Measurements from ENCODE around the gene CIITA.
"Not testable (repeated sequence)": the region's sequence is repeated elsewhere in the genome, so short reads cannot be mapped to it uniquely, and the experiment has no call there.

The CIITA gene

DNA sequence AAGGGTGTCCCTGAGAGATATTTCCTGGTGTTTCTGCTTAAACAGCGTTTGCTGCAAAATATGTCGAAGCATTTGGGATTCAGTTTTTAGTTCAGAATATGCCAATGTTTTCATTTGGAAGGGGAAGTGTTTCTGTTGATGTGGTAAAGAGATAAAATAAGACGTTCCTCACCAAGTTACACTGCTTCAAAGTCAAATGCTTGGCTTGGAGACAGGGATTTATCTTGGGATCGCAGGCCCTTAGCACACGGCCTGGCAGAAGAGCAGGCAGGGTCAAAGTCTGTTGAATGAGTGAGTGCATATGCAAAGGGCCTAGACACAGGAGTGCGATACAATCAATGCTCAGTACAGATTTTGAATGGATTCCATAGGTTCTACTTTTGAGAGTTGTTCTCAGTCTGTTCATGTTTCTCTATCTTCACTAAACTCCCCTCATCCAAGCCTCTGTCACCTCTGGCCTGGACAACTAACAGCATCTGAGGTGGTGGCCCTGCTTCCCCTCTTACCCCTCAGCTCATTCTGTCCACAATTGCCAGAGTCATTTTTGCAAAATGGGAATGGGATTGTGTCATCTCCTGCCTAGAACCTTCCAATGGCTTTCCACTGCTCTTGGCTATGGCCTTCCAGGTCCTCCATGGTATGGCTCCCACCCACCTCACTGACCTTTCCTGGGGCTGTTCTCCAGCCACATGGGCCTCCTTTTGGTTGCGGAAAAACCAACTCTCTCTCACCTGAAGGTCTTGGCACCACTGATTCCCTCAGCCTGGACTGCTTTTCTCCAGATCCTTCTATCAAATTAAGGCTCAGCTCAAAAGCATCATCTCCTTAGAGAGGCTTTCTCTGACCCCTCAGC lies 62.0 kb downstream of the CIITA start:
- DNase-seq: no peak

GRCh38 chr16:10939649-10940234 lies 62.7 kb downstream of the CIITA start:
- no peak for DNase-seq

- no peak for DNase-seq
These were observed 63.6 kb downstream of the CIITA start for GRCh38 chr16:10940501-10941079.

DNA sequence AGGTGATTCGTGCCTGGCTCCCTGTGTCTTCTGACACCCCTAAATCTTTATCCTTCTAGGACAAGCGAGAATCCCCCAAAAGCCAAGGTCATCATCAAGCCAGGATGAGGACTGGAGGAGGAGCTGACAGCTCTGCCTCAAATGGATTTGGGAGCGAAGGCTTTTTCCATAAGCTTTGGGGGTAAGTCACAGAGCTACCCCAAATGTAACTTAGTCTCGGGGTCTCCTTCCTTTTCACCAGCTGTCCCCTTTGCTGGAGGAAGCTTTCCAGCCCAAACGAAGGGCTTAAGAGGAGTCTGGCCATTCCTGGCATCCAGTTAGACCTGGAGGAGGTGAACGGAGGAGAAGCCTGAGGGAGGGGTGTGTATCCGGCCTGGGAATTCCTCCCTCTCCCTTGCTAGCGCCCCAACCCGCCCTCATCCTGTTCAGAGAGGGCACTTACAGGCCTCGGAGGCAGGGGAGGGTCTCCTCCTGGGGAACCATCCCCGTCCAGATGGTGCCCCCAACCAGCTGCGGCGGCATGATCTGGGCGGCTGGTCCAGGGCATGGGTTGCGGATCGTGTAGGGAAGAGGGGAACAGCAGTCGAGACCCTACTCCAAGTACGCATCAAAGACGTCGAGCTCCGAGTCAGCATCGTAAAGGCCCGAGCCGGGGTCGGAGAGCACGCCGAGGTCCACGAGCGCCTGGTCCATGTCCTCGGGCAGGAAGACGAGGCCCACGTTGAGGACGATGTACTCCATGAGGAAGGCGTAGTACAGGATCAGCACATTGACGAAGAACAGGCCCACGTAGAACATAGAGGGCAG lies 64.3 kb downstream of the CIITA start:
- DNase-seq: no peak

GRCh38 chr16:10941935-10942351 lies 64.9 kb downstream of the CIITA start:
- DNase-seq: not testable (repeated sequence)

DNA sequence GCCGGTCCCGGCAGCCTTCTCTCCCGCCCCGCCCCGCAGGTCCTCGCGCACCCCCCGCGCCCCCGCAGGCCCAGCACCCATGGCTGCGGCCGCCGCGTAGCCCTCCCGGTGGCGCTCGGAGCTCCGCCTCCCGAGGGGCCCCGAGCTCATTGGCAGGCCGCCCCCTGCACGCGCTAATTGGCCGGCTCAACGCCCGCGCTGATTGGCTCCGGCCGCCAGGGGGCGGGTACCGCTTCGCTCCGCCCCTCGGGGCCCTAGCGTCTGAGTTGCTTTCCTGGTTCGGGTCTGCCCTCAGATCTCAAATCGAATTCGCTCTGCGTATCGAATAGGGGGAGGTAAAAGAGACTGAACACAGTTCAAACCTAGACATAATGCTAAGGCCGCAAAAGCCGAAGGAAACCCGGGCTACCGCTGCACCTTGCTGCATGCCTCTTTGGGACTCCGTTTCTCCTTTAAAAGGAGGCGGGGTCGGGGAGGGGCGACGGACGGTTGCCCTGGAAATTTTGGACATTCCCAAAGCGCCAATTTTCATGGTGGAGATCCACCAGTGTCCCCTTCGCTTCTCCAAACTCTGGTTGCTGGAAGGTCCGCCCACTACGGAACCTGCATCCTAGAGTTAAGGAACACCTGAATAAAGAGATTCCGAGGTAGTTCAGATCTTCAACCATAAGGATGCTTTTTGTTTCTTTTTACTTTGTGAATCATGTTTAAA lies 65.5 kb downstream of the CIITA start, which contains the start of gene DEXI:
TSS of gene DEXI (minus strand) at position 117 of the 712 bp plus-strand sequence. CDS start 463 bp downstream, outside the sequence.
- peak; percentile 80 for DNase-seq

GRCh38 chr16:10943064-10943353 lies 66.0 kb downstream of the CIITA start:
- no peak for DNase-seq

GRCh38 chr16:10944249-10945064 lies 67.5 kb downstream of the CIITA start, which contains the start of gene CLEC16A:
Gene CLEC16A, plus strand, starts transcription at chr16:10944564. Its CDS starts 154 bp downstream, at chr16:10944718.
- DNase-seq: peak; percentile 79

DNA sequence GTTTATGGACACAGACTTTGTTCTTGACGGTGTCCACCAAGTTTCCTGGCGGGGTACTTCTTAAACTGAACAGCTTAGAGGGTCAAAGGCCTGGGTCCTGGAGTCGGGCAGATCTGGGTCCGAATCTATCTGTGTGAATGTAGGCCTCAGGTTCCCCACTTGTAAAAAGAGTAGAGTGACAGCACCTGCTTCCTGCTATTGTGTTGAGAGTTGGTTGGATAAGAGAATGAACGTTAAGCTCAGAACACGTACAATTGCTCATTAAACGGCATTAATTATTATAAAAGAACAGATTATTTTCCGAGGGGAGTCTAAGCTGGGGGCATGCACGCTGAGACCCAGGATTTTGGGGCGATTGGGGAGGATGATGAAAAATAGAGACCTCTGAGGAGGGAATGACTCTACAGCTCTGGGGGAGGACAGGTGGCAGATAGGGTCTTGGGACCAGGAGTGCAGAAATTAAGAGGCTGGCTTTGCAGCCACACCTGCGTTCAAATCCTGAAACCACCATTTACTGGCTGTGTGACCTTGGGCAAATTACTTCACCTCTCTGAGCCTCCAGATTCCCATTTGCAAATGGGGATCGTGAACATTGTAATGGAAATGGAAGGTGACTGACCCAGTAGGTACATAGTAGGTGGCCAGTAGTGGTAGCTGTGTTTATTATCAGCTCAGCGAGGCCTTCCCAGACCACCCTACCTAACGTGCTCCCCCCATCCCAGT lies 68.2 kb downstream of the CIITA start:
- no peak for DNase-seq

GRCh38 chr16:10946308-10946707 lies 69.3 kb downstream of the CIITA start:
- DNase-seq: no peak

DNA sequence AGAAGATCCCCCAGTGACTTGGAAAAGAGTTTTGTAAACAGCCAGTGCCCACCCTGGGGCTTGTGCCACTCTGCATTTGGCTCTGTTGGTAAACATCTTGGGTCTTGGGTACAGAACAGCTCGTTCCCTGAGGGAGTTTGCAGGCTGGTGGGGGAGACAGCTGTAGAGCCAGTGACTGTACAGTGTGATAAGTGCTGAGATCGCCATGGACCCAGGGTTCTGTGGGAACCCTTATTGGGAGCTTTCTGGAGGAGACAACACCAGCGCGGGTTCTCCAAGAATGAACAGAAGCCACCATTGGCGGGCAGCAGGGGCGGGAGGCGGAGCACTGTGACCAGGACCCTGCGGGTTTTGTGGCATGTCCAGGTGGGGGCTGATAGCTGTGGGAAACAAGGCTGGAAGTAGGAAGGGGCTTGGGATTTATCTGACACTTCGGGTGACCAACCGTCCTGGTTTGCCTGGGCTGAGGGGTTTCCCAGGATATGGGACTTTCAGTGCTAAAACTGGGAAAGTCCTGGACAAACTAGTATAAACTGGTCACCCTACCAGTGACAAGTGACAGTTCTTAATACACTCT lies 70.3 kb downstream of the CIITA start:
- DNase-seq: no peak

- no peak for DNase-seq
These were observed 72.5 kb downstream of the CIITA start for GRCh38 chr16:10949424-10949970.

DNA sequence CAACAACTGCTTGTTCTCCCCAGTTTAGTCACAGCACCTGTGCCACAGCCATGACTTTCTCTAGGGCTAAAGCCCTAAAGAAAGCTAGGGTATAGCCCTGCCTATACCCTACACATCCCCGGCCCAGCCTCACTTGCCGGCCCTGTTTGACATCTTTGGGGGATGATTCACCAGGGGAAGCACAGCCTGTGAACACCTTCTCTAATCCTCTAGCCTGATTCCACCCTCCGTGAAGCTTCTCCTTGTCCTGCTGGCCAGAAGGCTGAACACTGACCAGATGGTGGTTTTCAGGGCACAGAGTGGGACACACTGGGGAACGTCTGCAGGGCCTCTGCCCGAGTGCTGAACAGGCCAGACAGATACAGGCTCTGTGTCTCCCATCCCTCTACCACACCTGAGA lies 73.4 kb downstream of the CIITA start:
- DNase-seq: no peak

DNA sequence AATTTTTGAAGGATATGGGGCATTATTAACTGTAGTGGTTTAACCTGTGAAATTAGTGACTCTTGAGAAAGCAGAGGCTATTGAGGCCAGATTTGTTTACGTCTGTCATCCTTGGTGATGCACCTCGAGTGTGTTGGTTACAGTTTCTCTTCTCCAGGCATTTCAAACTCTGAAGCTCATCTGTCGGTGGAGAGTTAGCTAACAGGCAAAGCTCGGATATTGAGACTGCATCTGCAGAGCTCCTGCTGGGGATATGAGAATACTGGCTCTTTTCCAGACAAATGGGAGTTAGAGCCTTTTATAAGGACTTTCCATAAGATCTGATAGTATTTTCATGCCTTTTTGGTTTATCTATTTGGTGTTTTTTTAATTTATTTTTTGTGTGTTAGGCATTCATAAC lies 74.0 kb downstream of the CIITA start:
- DNase-seq: no peak

GRCh38 chr16:10954903-10955302 lies 77.9 kb downstream of the CIITA start:
- no peak for DNase-seq

GRCh38 chr16:10957771-10958482 lies 80.9 kb downstream of the CIITA start:
- DNase-seq: no peak

GRCh38 chr16:10959161-10959560 lies 82.2 kb downstream of the CIITA start:
- DNase-seq: no peak

DNA sequence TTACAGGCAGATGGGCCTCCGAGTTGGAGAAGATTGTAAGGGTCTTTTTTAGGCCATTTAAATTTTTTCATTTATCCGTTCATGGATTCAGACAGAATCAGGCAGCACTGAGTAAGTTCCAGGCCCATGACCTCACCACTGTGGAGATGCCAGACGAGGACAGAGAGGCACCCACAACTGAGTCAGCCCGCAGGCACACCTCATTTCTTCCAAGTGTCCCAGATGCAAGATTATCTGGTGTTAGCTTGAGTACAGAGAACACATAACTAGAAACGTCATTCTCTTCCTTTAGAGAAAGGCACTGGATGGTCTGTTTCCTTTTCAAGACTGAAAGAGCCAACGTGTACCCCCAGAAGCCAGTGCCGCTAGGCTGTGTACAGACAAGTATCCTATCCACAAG lies 84.2 kb downstream of the CIITA start:
- no peak for DNase-seq

- DNase-seq: peak; percentile 70
These were observed 87.3 kb downstream of the CIITA start for GRCh38 chr16:10964039-10964890.
